ENCODE data around the gene XG. TPM values are rescaled to one million over a fixed set of nuclear protein-coding genes. Genes with fewer than 3 reads are reported as not detected.

Gene XG
- total and polyA plus RNA-seq, 5 experiments from 2014 or later = not detected

GRCh38 chrX:2840961-2841360 is 89.1 kb downstream of the XG start:
- no peak overlapping the region for H3K4me3 Mint-ChIP-seq
- peaks cover 5 to 18% (median 9%) of the 10 kb centered on the region in 5 donors for H3K27me3 Mint-ChIP-seq
- ATAC-seq (no peak), DNase-seq (no peak)
- POLR2A ChIA-PET = no interaction called here
- H3K9me3 Mint-ChIP-seq = peaks cover 3 to 38% (median 16%) of the 10 kb centered on the region in 9 donors
- H3K27ac Mint-ChIP-seq = no peak overlapping the region
- H3K36me3 Mint-ChIP-seq = peaks cover 0 to 32% (median 0%) of the 10 kb centered on the region in 3 donors
- H3K4me1 Mint-ChIP-seq = no peaks in the 10 kb centered on the region

DNA sequence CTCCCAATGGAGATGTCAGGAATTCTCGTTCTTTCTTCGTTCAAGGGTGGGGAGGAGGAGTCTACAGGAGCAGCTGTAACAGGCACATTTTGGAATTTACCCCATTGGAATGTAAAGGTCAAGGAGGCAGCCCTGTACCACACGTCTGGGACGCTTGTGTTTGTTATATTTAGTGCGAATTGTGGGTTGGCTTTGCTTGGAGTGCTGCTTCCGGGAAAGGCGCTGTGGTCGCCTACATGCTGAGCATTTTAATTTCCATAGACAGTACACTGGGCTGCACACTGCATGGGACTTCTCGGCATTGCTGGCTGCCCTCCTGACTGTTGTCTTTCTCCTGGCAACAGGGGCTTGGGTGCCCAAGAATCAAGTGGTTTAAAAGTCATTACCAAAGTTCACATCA is 89.7 kb downstream of the XG start:
- peaks cover 5 to 17% (median 8%) of the 10 kb centered on the region in 5 donors for H3K27me3 Mint-ChIP-seq
- H3K36me3 Mint-ChIP-seq = peaks cover 0 to 31% (median 0%) of the 10 kb centered on the region in 3 donors
- POLR2A ChIA-PET = no interaction called here
- DNase-seq (no peak), ATAC-seq (no peak)
- peaks cover 3 to 35% (median 16%) of the 10 kb centered on the region in 9 donors for H3K9me3 Mint-ChIP-seq
- no peak overlapping the region for H3K4me3 Mint-ChIP-seq
- no peak overlapping the region for H3K27ac Mint-ChIP-seq
- no peaks in the 10 kb centered on the region for H3K4me1 Mint-ChIP-seq

DNA sequence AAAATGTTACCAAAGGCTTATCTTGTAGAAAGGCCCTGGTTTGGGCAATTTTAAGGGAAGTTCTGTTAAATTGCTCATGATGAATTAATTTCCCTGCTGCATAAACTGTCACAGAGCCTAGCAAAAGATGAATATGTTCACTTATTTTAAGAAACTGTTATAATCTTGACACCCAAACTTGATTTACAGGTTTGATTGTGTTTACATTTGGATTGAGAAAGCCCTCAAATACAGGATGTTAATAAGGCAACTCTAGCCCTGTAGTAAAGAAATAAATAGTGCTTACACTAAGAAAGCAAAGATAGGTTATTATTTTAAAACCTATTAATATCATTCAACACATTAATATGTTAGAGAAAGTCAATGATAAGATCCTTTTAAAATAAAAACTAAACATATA is 95.2 kb downstream of the XG start:
- ATAC-seq (no peak), DNase-seq (no peak)
- peaks cover 0 to 10% (median 2%) of the 10 kb centered on the region in 5 donors for H3K27me3 Mint-ChIP-seq
- no peak overlapping the region for H3K4me3 Mint-ChIP-seq
- H3K36me3 Mint-ChIP-seq = no peaks in the 10 kb centered on the region
- no peaks in the 10 kb centered on the region for H3K9me3 Mint-ChIP-seq
- POLR2A ChIA-PET = no interaction called here
- no peak overlapping the region for H3K27ac Mint-ChIP-seq
- H3K4me1 Mint-ChIP-seq = no peaks in the 10 kb centered on the region

DNA sequence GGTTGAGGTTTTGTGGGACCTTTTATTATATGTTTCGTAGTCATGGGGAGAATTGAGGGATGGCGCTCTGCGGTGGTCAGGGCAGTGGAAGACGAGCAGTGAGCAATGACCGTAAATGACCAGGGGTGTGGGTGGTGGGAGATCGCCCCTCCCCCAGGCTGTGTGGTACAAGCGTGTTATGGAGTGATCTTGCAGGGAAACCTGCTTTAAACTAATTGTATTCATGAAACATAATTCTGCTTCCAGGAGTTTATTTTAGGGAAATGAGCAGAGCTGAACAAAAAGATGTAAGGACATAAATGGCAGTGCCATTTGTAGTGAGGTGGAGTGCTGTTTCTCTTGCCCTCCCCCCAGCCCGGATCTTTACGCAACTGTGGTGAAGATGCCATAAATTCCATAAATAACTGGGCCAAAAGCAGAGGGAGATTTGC is 97.0 kb downstream of the XG start:
- Mint-ChIP-seq H3K4me1 (no peaks in the 10 kb centered on the region), H3K27ac (peak overlapping the region in 1 of 10 donors; percentile 28), H3K4me3 (no peak overlapping the region), H3K36me3 (no peaks in the 10 kb centered on the region), H3K9me3 (peaks cover 0 to 4% (median 0%) of the 10 kb centered on the region in 9 donors), H3K27me3 (peaks cover 0 to 10% (median 2%) of the 10 kb centered on the region in 5 donors)
- ATAC-seq = no peak
- POLR2A ChIA-PET = no interaction called here
- DNase-seq = no peak

GRCh38 chrX:2854918-2855317 is 103.1 kb downstream of the XG start:
- POLR2A ChIA-PET = no interaction called here
- Mint-ChIP-seq H3K27ac (no peak overlapping the region), H3K36me3 (no peaks in the 10 kb centered on the region), H3K9me3 (peaks cover 0 to 5% (median 0%) of the 10 kb centered on the region in 9 donors), H3K4me3 (no peak overlapping the region), H3K27me3 (peaks cover 0 to 2% (median 0%) of the 10 kb centered on the region in 5 donors), H3K4me1 (no peaks in the 10 kb centered on the region)
- DNase-seq = no peak
- ATAC-seq = no peak

DNA sequence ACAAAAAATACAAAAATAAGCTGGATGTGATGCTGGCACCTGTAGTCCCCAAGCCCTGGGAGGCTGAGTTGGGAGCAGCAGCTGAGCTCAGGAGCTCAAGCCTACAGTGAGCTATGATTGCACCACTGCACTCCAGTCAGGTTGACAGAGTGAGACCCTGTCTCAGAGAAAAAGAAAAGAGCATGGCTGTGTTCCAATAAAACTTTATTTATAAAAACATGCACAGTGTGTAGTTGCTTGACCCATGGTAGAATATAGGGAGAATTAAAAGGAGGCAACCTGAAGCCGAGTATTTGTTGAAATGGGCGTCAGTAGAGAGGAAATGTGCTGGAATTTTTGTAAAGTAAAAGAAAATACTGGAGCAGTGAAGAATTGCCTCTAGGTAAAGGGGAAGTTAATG is 103.9 kb downstream of the XG start:
- no peak overlapping the region for H3K27ac Mint-ChIP-seq
- no peaks in the 10 kb centered on the region for H3K36me3 Mint-ChIP-seq
- H3K27me3 Mint-ChIP-seq = no peaks in the 10 kb centered on the region
- ATAC-seq (no peak), DNase-seq (no peak)
- POLR2A ChIA-PET = no interaction called here
- H3K4me3 Mint-ChIP-seq = no peak overlapping the region
- peaks cover 0 to 5% (median 0%) of the 10 kb centered on the region in 9 donors for H3K9me3 Mint-ChIP-seq
- H3K4me1 Mint-ChIP-seq = no peaks in the 10 kb centered on the region

DNA sequence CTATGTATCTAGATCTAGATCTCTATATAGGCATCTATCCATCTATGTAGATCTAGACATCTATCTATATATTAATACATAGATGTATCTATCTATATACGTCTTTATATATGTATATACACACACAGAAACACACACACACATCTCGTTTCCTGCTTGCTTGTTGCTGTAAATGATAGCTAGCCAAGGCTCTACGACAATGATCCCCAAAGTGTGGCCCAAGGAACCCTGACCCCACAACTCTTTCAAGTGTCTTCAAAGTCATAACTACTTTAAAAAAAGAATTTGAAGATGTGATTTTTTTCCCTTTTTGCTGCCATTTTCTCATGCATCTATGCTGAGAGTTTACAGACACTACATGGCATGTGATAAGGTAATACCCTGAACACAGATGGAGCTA is 105.7 kb downstream of the XG start:
- Mint-ChIP-seq H3K4me1 (no peaks in the 10 kb centered on the region), H3K27me3 (peaks cover 0 to 3% (median 0%) of the 10 kb centered on the region in 5 donors), H3K4me3 (no peak overlapping the region), H3K9me3 (peaks cover 0 to 5% (median 0%) of the 10 kb centered on the region in 9 donors), H3K27ac (no peak overlapping the region), H3K36me3 (no peaks in the 10 kb centered on the region)
- ATAC-seq = no peak
- POLR2A ChIA-PET = no interaction called here
- DNase-seq = no peak

DNA sequence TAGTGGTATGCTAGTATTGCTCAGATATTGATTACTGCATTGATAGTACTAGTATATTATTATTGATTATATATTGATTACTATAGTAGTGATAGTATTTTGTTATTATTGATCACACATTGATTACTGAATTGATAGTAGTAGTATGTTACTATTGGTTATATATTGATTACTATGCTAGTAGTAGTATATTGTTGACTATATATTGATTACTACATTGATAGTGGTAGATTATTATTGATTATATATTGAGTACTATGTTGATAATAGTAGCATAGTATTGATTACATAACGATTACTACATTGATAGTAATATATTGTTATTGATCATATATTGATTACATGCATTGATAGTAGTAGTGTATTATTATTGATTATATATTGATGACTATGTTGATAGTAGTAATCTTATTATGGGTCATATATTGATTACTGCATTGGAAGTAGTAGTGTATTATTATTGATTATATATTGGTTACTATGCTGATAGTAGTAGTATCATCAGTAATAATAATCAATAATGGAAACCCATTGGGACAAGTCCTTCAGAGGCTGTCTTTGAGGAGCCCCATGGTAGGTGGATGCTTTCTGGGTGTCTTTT is 107.5 kb downstream of the XG start:
- H3K9me3 Mint-ChIP-seq = no peaks in the 10 kb centered on the region
- DNase-seq (no peak), ATAC-seq (no peak)
- POLR2A ChIA-PET = no interaction called here
- no peak overlapping the region for H3K4me3 Mint-ChIP-seq
- no peaks in the 10 kb centered on the region for H3K36me3 Mint-ChIP-seq
- no peaks in the 10 kb centered on the region for H3K4me1 Mint-ChIP-seq
- H3K27ac Mint-ChIP-seq = no peak overlapping the region
- peaks cover 0 to 3% (median 0%) of the 10 kb centered on the region in 5 donors for H3K27me3 Mint-ChIP-seq

DNA sequence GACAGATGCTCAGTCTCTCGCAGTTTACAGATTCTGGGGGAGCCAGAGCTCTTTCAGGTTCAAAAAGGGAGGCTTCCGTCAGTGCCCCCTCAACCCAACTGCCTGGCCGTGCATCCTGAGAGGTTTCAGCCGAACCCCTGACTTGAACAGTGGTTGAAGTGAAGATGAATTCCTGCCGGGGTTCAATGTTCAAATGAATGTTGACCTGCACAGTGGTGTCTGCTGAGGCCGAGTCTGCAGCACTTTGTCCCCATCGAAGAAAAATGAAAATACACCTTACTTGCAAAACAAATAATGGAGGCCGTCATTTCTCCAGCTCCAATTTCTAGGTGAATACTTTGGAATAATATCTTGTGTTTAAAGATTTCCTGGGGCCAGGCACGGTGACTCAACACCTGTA is 110.6 kb downstream of the XG start:
- H3K9me3 Mint-ChIP-seq = no peaks in the 10 kb centered on the region
- no peak overlapping the region for H3K4me3 Mint-ChIP-seq
- peaks cover 0 to 3% (median 0%) of the 10 kb centered on the region in 5 donors for H3K27me3 Mint-ChIP-seq
- ATAC-seq = no peak
- H3K36me3 Mint-ChIP-seq = no peaks in the 10 kb centered on the region
- no peak for DNase-seq
- no peaks in the 10 kb centered on the region for H3K4me1 Mint-ChIP-seq
- POLR2A ChIA-PET = no interaction called here
- H3K27ac Mint-ChIP-seq = no peak overlapping the region

GRCh38 chrX:2863646-2864045 is 111.8 kb downstream of the XG start:
- Mint-ChIP-seq H3K4me3 (no peak overlapping the region), H3K4me1 (no peaks in the 10 kb centered on the region), H3K36me3 (no peaks in the 10 kb centered on the region), H3K9me3 (no peaks in the 10 kb centered on the region), H3K27ac (no peak overlapping the region), H3K27me3 (peaks cover 0 to 3% (median 0%) of the 10 kb centered on the region in 5 donors)
- no peak for ATAC-seq
- no peak for DNase-seq
- POLR2A ChIA-PET = no interaction called here

Other genes starting within 250 kb of the XG start
- 100 to 1,000 TPM; 123 to 124 TPM for gene CD99, start 60.7 kb upstream of the XG start, total RNA-seq
- gene CD99, start 60.7 kb upstream of the XG start, polyA plus RNA-seq = 100 to 1,000 TPM; 120 to 218 (median 137) TPM
- not detected for gene GYG2, start 76.9 kb downstream of the XG start, total RNA-seq
- gene GYG2, start 76.9 kb downstream of the XG start, polyA plus RNA-seq = not detected
- gene ARSD, start 177.3 kb downstream of the XG start, total RNA-seq = 1 to 10 TPM; 1.5 to 2.5 TPM
- gene ARSD, start 177.3 kb downstream of the XG start, polyA plus RNA-seq = 1 to 10 TPM; 1.3 to 3.7 (median 1.9) TPM

All from naive thymus-derived CD8-positive, alpha-beta T cell (primary cell).